ENCODE measurements around the gene PSMB9. TPM values are rescaled to one million over a fixed set of nuclear protein-coding genes. Genes with fewer than 3 reads are reported as not detected.
A peak's percentile ranks its signal among the peaks of the same experiment; 100 is the strongest.

The PSMB9 gene
- total and polyA plus RNA-seq, 2 experiments from 2014 or later: 2.8 to 5.5 TPM

- Mint-ChIP-seq H3K27me3 (ENCODE audit: insufficient read depth, low read depth, poor library complexity) (peaks cover 5% of the 10 kb centered on the region), H3K4me3 (no peak overlapping the region), H3K36me3 (ENCODE audit: low read depth) (no peaks in the 10 kb centered on the region), H3K4me1 (no peaks in the 10 kb centered on the region), H3K27ac (no peak overlapping the region), H3K9me3 (no peaks in the 10 kb centered on the region)
- Histone ChIP-seq H3K4me3 (no peak overlapping the region), H3K27me3 (ENCODE audit: insufficient read depth) (no peaks in the 10 kb centered on the region), H4K20me1 (replicated peaks; ENCODE audit: insufficient read depth) (no peaks in the 10 kb centered on the region), H2AFZ (peak overlapping the region; percentile 59; the same call in 1 of the 2 replicates), H3K79me2 (replicated peaks; ENCODE audit: insufficient read depth) (no peaks in the 10 kb centered on the region), H3K27ac (ENCODE audit: low read depth) (no peak overlapping the region), H3K9me2 (ENCODE audit: insufficient read depth) (no peaks in the 10 kb centered on the region), H3K4me1 (ENCODE audit: insufficient read depth) (no peaks in the 10 kb centered on the region), H3F3A (replicated peaks; ENCODE audit: low read depth) (no peaks in the 10 kb centered on the region), H3K4me2 (no peak overlapping the region), H3K36me3 (ENCODE audit: insufficient read depth) (no peaks in the 10 kb centered on the region)
- TF ChIP-seq STAT1 (IDR thresholded peaks at IDR 0.05; ENCODE audit: unreplicated experiment) (no peak), REST (IDR thresholded peaks at IDR 0.05; ENCODE audit: unreplicated experiment) (no peak), POLR2AphosphoS5 (IDR thresholded peaks at IDR 0.05; ENCODE audit: low read depth) (no peak)
- TF ChIP-seq, protein P1, sequence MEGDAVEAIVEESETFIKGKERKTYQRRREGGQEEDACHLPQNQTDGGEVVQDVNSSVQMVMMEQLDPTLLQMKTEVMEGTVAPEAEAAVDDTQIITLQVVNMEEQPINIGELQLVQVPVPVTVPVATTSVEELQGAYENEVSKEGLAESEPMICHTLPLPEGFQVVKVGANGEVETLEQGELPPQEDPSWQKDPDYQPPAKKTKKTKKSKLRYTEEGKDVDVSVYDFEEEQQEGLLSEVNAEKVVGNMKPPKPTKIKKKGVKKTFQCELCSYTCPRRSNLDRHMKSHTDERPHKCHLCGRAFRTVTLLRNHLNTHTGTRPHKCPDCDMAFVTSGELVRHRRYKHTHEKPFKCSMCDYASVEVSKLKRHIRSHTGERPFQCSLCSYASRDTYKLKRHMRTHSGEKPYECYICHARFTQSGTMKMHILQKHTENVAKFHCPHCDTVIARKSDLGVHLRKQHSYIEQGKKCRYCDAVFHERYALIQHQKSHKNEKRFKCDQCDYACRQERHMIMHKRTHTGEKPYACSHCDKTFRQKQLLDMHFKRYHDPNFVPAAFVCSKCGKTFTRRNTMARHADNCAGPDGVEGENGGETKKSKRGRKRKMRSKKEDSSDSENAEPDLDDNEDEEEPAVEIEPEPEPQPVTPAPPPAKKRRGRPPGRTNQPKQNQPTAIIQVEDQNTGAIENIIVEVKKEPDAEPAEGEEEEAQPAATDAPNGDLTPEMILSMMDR (conservative IDR thresholded peaks at IDR 0.05; ENCODE audit: low read depth in 2 of 2): no peak
- peak; percentile 17 for DNase-seq (ENCODE audit: low spot score)
- ATAC-seq: peak; percentile 26; the same call in 1 of the 3 replicates
Observed at GRCh38 chr6:32883789-32884188, 29.8 kb downstream of the PSMB9 start.

DNA sequence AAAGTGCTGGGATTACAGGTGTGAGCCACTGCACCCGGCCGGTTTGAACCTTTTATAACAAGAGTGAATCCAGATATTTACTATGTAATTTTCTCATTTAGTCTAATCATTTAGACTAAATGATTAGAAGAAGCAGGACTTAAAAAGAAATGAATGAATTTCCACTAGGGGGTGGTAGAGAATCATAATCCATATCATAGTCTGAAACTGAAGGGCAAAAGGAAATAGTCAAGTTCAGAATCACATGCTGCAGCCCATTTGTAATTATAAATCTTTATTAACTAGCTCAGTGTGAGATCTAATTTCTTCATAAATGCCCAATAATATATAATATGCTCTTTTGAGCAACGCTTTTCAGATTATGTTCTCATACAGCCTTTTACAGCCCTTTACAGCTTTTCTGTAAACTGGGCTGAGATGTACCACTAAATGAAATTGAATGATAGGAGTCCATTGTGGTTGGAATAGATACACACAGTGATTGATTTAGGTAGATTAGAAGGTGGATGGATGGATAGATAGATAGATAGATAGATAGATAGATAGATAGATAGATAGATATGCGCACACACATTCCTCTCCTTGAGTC lies 31.8 kb downstream of the PSMB9 start:
- TF ChIP-seq CREB1 (CRISPR knock-in tag; IDR thresholded peaks at IDR 0.05; ENCODE audit: low read depth): no peak
- TF ChIP-seq, protein P1 (conservative IDR thresholded peaks at IDR 0.05; ENCODE audit: low read depth in 2 of 2): peak; percentile 58 to 78
- Mint-ChIP-seq H3K9me3 (no peaks in the 10 kb centered on the region), H3K36me3 (ENCODE audit: low read depth) (no peaks in the 10 kb centered on the region), H3K27ac (no peak overlapping the region), H3K27me3 (ENCODE audit: insufficient read depth, low read depth, poor library complexity) (peaks cover 4% of the 10 kb centered on the region), H3K4me3 (no peak overlapping the region), H3K4me1 (no peaks in the 10 kb centered on the region)
- DNase-seq (ENCODE audit: low spot score) (peak; percentile 82), ATAC-seq (peak; percentile 38; the same call in 2 of the 3 replicates)
- no peak overlapping the region for H3K27ac ChIP-seq (ENCODE audit: low read depth)
- no peaks in the 10 kb centered on the region for H4K20me1 ChIP-seq (replicated peaks; ENCODE audit: insufficient read depth)
- no peaks in the 10 kb centered on the region for H3K27me3 ChIP-seq (ENCODE audit: insufficient read depth)
- no peaks in the 10 kb centered on the region for H3K4me1 ChIP-seq (ENCODE audit: insufficient read depth)
- H3K4me3 ChIP-seq: no peak overlapping the region
- H3K9me2 ChIP-seq (ENCODE audit: insufficient read depth): no peaks in the 10 kb centered on the region
- H2AFZ ChIP-seq: no peak overlapping the region
- no peak overlapping the region for H3K4me2 ChIP-seq
- H3F3A ChIP-seq (replicated peaks; ENCODE audit: low read depth): no peaks in the 10 kb centered on the region
- no peaks in the 10 kb centered on the region for H3K36me3 ChIP-seq (ENCODE audit: insufficient read depth)
- no peaks in the 10 kb centered on the region for H3K79me2 ChIP-seq (replicated peaks; ENCODE audit: insufficient read depth)
